Peyer's patch (tissue), 4 donors: ENCODE results near the gene CYP4F11.

Experiments used
- CTCF ChIP-seq, 6 experiments: fragments of 450-650 bp in 4 of 6; fragments of 200-600 bp in 2 of 6; sonication (generic) in 1 of 6; IDR thresholded peaks; one replicate each; pipeline ENCODE4 v1.5.1; 2017 to 2019; ENCODE audit warnings: antibody characterized with exemption in 6 of 6, mild to moderate bottlenecking in 3 of 6, moderate library complexity in 1 of 6
- POLR2A ChIP-seq, 2 donors: fragments of 450-650 bp; IDR thresholded peaks; one replicate each; pipeline ENCODE4 v1.5.1; 2017; ENCODE audit warnings: antibody characterized with exemption in 2 of 2, mild to moderate bottlenecking in 2 of 2, moderate library complexity in 2 of 2

DNA sequence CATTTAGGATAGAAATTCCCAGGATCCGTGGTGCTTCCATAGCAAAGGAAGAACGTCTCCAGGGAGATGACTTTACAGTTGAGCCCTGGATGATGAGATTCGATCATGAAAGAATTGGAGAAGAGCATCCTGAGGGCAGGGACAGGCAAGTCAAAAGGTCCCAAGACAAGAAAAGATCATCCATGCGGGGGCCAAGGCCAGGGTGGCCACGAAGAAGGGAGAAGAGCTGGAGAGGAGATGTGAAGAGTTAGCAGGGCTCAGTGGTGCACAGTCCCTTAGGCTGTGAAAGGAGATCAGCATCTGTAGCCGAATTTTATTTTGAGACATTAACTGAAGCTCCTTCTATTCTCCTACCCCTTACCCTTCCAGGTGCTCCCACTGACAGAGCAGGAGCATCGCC is 43.4 kb upstream of the CYP4F11 start:
- TF ChIP-seq POLR2A (IDR thresholded peaks at IDR 0.05) (no peak), CTCF (IDR thresholded peaks at IDR 0.05) (no peak)
